GM21526 (cell line): ENCODE data around the gene PHC2.

Experiments
- ATAC-seq: cut with Tn5 transposase; IDR thresholded peaks from one replicate; pipeline ENCODE4 v1.9.1; 2021; ENCODE audit warnings: moderate library complexity; ENCODE audit not compliant: unreplicated experiment, low FRiP score

Gene PHC2

GRCh38 chr1:33277488-33278084 lies 153.3 kb downstream of the PHC2 start:
- ATAC-seq = no peak

- no peak for ATAC-seq
Measured at GRCh38 chr1:33276573-33277298, 154.2 kb downstream of the PHC2 start.

- no peak for ATAC-seq
Measured at GRCh38 chr1:33275706-33276572, 155.0 kb downstream of the PHC2 start.

- ATAC-seq = no peak
Measured at GRCh38 chr1:33275195-33275594, 155.7 kb downstream of the PHC2 start.

- ATAC-seq = no peak
Measured at GRCh38 chr1:33274446-33274845, 156.4 kb downstream of the PHC2 start.

GRCh38 chr1:33273961-33274371 lies 156.9 kb downstream of the PHC2 start:
- no peak for ATAC-seq
